Smooth muscle cell of the brain vasculature (primary cell): ENCODE measurements around the gene RPS6KA2.

Experiments
- DNase-seq: peaks from one replicate; pipeline ENCODE4 v3.0.0-alpha.2; 2012; ENCODE audit warnings: low read depth, low spot score

Gene RPS6KA2

GRCh38 chr6:166469426-166469961 is 157.6 kb downstream of the RPS6KA2 start:
- DNase-seq = no peak

DNA sequence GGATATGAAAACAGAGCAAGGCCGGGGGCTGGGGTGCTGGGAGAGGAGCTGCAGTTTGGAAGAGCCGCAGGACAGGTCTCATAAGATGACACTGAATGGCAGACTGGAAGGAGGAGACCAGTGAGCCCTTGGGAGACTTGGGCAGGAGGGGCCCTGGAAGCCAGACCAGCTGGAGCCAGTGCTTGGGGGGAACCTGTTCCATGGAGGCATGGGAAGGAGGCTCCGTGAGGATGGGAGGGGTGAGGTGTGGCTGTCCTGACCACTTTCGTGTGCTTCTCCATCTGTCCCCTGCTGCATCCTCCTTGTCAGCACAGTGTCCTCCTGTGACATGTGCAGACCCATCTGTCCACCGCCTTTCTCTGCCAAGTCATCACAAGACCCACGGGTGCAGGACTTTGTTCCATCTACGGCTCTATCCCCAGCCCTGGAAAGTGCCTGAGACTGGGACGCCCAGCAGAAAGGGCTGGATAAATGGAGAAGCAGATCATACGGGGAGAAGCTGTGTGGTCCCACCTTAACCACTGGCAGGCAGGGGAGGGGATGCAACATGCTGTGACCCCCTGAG is 159.5 kb downstream of the RPS6KA2 start:
- DNase-seq = no peak

DNA sequence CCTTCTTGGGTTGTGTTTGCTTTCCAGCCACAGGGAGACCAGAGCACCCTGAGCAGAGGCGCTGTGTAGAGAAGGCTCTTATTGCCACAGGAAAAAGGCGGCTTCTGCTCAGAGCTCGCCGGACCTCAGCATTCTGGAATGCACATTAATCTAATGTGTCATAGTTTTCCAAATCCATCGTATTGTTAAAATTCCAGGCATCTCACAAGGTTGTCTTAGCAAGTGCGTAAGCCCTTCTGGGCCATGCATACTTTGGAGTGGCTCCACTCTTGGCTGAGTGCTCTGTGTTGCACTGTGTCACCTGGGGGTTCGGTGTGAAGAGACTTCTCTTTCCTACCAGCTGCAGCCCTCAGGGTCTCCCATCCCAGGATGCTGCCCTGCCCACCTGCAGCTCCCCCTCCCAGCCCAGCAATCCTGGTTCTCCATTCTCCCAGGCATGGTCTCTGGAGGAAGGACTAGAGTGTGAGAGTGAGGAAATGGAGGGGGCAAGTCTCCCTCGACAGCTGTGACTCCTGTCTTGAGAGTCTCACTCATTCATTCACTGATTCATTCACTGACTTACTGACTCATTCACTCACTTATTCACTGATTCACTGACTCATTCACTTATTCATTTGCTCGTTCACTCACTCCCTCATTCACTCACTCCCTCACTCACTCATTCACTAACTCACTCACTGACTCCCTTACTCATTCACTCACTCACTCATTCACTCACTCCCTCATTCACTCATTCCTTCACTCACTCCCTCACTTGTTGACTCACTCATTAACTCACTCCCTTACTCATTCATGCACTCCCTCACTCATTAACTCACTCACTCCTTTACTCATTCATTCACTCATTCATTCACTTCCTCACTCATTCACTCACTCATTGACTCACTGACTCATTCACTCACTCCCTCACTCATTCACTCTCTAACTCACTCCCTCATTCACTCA is 160.6 kb downstream of the RPS6KA2 start:
- DNase-seq = no peak

GRCh38 chr6:166465671-166466087 is 161.4 kb downstream of the RPS6KA2 start:
- no peak for DNase-seq

- no peak for DNase-seq
These were observed 162.1 kb downstream of the RPS6KA2 start for GRCh38 chr6:166465003-166465399.

GRCh38 chr6:166464068-166465002 is 162.7 kb downstream of the RPS6KA2 start:
- no peak for DNase-seq

- no peak for DNase-seq
These were observed 163.5 kb downstream of the RPS6KA2 start for GRCh38 chr6:166463359-166464067.

GRCh38 chr6:166462461-166463135 is 164.5 kb downstream of the RPS6KA2 start:
- no peak for DNase-seq

DNA sequence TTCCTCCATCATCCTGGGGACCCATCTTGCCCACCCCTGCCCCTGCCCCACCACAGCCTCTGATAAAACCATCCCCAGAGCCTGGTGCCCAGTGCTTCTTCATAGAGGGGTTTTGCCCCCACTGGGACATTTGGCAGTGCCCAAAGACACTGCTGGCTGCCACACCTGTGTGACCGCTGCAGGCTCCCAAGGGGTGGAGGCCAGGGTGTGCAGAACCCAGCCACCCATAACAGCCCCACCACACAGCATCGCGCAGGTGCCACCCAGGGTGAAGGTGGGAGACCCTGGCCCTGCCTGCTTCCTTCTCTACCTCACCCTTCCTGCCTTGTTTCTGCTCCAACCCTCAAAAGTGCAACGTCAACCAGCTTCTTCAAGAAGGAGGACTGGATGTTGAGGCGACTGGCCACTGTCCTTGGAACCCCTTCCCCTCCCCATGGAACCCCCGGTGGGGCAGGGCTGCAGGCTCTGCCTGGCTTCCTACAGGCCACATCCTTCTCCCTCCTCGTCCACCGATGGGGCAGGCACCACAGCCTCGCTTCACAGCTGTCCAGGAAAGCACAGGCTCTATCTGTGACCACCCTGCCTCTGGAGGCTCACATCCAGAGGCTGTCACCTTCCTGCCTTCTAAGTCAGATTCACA is 165.1 kb downstream of the RPS6KA2 start:
- DNase-seq = no peak

DNA sequence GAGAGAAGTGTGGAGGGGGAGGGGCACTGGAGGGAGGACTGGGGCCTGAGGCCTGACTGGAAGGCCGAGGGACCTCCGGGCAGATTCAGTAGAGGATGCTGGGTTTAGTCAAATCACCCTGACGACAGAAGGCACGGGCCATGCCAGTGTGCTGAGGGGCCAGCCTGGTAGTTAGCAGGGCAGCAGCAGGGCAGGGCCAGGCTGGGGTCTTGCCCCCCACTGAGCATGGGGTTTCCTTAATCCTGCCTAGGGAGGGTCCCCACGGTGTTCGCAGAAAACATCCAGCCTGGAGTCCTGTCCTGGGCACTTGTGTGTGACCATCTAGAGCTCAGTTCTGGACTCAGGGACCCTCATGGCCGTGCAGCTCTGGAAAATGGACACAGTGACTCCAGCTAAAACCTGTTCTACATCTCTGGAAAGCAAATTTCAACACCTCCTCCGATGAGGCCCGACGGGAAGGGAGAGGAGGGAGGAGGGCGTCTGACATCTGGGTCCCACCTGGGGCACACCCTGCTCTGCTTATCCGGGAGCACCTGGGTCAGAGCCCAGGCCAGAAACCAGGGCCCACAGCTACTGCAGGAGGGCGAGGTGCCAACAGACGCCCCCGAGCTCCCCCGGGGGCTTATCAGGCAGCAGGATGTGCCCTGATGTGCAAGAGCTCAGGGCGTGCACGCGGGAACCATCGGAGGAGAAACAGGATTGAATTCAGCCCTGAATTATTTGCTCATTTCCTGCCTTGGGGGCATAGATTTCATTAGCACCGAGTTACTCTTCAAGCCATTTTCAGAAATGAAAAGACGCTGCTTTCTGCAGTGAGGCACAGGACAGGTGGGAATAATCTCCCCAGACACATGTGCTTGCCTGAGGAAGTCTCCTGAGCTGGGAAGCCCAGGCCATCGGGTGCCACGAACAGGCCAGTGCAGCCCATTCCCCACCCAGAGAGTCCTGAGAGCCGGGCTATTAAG is 166.3 kb downstream of the RPS6KA2 start:
- DNase-seq = no peak

- DNase-seq = no peak
These were observed 167.1 kb downstream of the RPS6KA2 start for GRCh38 chr6:166459906-166460305.

- DNase-seq = no peak
These were observed 167.8 kb downstream of the RPS6KA2 start for GRCh38 chr6:166459272-166459671.

DNA sequence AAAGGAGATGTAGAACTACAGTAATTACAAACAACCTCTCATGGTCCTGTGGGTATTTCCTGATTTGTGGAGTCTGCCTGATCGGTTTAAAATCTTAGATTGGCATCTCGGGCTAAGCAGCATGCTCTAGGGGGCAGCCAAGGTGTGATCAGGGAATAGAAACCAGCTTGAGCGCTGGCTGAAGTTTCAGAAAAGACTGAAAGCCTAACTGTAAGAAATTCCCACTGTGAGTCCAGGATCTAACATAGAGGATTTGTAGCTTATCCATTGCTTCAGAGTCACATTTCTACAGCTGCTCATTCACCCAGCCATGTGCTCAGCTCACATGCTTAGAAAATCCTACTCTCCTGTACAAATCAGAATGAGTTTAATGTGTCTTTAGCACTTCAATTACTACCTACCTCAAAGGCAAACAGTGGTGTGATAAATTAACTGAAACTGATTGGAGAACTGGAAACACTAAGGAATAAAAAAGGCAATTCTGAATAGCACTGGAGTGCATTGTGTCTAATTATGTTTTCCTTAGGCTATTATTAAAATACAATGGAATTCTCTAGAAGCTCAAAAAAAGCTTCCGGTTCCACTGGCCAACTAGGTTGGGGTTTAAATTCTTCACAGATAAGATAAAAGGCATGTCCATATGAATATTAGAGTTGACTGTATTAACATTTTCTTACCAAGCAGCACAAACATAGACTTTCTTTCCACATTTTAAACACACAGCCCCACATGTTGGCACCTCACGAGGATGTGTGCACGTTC is 170.5 kb downstream of the RPS6KA2 start:
- peak; percentile 6 for DNase-seq

DNA sequence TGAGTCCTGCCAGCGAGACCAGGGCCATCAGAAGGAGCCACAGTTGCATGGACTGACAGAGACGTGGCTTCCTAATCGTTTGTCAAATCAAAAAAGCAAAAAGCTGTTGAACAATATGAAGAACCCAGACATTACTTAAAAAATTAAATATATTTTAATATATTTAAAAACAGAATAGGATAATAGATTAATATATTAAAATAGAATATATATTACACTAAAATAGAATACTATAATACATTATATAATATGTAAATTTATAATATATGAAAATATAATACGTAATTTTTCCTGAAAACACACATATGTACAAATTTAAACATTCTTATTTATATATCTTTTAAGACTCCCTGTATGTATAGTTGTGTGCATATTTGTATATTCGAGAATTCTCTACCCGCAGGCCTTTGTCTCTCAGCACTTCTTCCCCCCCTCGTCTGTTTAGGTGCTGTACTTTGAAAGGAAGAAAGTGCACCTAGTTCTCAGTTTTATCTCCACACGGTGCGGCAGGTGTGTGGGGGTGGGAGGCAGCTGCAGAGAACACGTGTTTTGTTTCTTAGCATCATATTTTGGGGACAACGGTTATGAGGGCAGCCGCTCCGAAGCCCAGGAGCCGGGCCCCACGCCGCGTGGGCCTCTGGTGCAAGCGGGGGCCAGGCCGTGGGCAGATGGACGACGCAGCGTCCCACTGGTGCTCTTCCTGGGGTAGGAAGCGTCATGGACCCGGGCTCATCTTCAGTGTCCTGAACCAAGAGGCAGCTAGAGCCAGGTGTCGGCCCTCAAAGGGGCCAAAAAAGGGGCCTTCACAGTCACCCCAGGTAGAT is 172.1 kb downstream of the RPS6KA2 start:
- no peak for DNase-seq

- no peak for DNase-seq
These were observed 173.4 kb downstream of the RPS6KA2 start for GRCh38 chr6:166453651-166454050.

DNA sequence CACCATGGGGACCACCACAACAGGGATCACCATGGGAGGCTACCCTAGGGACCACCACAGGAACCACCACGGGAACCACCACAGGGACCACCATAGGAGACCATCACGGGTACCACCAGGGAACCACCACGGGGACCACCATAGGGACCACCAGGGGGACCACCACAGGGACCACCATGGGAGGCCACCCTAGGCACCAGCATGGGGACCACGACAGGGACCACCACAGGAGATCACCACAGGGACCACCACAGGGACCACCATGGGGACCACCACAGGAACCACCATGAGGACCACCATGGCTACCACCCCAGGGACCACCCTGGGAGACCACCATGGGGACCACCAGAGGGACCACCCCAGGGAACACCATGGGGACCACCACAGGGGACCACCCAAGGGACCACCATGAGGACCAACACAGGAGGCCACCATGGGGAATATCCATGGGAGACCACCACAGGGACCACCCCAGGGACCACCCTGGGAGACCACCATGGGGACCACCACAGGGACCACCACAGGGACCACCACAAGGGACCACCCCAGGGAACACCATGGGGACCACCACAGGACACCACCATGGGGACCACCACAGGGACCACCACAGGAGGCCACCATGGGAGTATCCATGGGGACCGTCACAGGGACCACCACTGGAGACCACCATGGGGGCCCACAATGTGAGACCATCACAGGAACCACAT is 176.7 kb downstream of the RPS6KA2 start:
- DNase-seq = no peak

DNA sequence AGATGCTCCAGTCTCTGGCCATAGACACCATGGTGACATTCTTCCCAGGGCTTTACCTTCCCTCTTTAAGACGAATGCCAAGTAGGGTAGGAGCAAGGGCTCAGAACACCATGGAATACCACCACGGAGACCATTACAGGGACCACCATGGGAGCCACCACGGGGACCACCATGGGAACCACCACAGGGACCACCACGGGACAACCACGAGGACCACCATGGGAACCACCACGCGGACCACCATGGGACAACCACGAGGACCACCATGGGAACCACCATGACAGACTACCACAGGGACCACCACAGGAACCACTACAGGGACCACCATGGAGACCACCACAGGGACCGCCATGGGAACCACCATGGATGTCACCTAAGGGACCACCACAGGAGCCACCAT is 177.4 kb downstream of the RPS6KA2 start:
- no peak for DNase-seq
